Ishikawa (cell line): ENCODE data around the gene FRZB.

Source experiments
- EP300 ChIP-seq: IDR thresholded peaks from 2 replicates; pipeline ENCODE4 v1.6.1; 2012; ENCODE audit warnings: borderline replicate concordance
- MAX ChIP-seq: IDR thresholded peaks from 2 replicates; pipeline ENCODE4 v1.6.1; 2012
- NFIC ChIP-seq: IDR thresholded peaks from 2 replicates; pipeline ENCODE4 v1.6.1; 2012
- RAD21 ChIP-seq: IDR thresholded peaks from 2 replicates; pipeline ENCODE4 v1.6.1; 2012; ENCODE audit warnings: low read depth
- REST ChIP-seq: IDR thresholded peaks from 2 replicates; pipeline ENCODE4 v1.6.1; 2012; ENCODE audit warnings: low read depth, mild to moderate bottlenecking
- TAF1 ChIP-seq: IDR thresholded peaks from 2 replicates; pipeline ENCODE4 v1.6.1; 2012; ENCODE audit warnings: low read depth, mild to moderate bottlenecking
- USF1 ChIP-seq: IDR thresholded peaks from 2 replicates; pipeline ENCODE4 v1.6.1; 2012
- YY1 ChIP-seq: IDR thresholded peaks from 2 replicates; pipeline ENCODE4 v1.6.1; 2012; ENCODE audit warnings: low read depth
- ZBTB7A ChIP-seq: IDR thresholded peaks from 2 replicates; pipeline ENCODE4 v1.6.1; 2012; ENCODE audit warnings: low read depth

- TF ChIP-seq YY1 (no peak), EP300 (no peak), RAD21 (no peak), TAF1 (no peak), MAX (no peak), USF1 (no peak), REST (no peak), NFIC (no peak), ZBTB7A (no peak)
Measured at GRCh38 chr2:182868054-182868796, 1.8 kb upstream of the FRZB start.
